HG02885 (cell line): ENCODE results near the gene OR2C1.
A peak's percentile ranks its signal among the peaks of the same experiment; 100 is the strongest.

Experiments used
- ATAC-seq: cut with Tn5 transposase; IDR thresholded peaks from one replicate; pipeline ENCODE4 v1.9.1; 2021; ENCODE audit warnings: mild to moderate bottlenecking; ENCODE audit not compliant: unreplicated experiment, poor library complexity

OR2C1 gene

GRCh38 chr16:3389663-3390338, 34.1 kb downstream of the OR2C1 start:
- ATAC-seq = no peak

- no peak for ATAC-seq
Measured at GRCh38 chr16:3400446-3400778, 44.7 kb downstream of the OR2C1 start.

DNA sequence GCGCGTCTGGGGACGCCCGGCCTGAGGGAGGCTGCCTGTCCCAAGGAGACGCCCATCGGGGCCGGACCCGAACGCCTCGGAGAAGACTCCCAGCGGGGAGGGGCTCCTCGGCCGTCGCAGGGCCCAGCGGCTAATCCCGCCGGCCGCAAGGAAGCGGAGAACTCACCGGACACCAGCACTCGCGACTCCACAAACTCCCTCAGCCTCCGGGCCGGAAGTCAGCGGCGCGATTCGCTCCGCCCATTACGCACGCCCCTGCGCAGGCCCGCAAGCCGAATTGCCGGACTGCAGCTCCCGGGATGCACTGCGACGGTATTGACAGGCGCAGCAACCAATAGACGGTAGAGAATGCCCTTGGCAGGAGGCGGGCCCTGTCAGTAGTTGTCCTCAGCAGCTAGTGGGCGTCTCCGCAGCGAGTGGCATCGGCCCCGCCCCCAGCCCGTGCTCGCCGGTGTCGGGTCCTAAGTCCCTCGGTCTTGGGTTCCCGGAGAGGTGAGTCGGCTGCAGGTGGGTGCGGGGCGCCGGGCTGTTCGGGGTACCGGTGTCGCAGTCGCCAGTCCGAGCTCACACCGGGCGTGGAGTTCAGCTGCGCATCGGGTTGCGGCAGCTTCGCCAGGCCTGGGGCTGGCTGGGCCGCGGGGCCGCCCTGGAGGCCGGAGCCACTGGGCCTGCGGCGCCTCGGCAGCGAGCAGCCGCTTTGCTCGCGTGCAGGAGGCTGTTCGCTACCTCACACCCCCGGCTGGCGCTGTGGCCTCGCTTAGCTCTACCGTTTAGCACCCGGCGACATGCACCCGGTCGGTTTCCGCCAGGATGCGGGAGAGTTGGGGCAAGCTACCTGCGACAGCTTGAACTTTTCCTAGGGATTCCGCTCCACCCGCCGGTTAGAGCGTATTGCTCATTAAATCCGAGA, 45.3 kb downstream of the OR2C1 start, which contains the start of the genes ZNF174 and ZSCAN32:
Gene ZNF174 (plus strand): TSS at position 437 of the 910 bp plus-strand sequence. CDS start 790 bp downstream, outside the sequence.
Gene ZSCAN32 (minus strand): TSS at position 226 of the 910 bp plus-strand sequence. CDS start 3,447 bp downstream, outside the sequence.
- peak; percentile 97 for ATAC-seq

DNA sequence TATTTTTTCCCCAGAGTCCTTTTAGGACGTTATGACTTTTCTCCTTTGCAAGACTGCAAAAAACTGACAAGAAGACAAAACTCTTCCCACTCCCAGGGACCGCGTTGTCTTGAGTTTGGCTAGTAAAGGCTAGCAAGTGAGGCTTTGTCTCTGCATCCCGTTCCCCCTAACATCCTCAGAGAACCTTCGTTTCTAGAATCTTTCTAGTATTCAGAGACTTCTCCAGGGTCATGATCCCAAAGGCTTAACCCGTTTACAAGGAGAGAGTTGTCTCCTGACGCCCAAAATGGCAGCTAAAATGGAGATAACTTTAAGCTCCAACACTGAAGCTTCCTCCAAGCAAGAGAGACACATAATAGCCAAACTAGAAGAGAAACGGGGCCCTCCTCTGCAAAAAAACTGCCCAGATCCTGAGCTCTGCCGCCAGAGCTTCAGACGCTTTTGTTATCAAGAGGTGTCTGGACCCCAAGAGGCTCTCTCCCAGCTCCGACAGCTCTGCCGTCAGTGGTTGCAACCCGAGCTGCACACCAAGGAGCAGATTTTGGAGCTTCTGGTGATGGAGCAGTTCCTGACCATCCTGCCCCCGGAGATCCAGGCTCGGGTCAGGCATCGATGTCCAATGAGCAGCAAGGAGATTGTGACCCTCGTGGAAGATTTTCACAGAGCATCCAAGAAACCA, 46.2 kb downstream of the OR2C1 start:
- no peak for ATAC-seq
